Measurements from ENCODE around the gene TNXB. TPM values are rescaled to one million over a fixed set of nuclear protein-coding genes. Genes with fewer than 3 reads are reported as not detected.
"Not testable (repeated sequence)": the region's sequence is repeated elsewhere in the genome, so short reads cannot be mapped to it uniquely, and the experiment has no call there.

The TNXB gene
- total and polyA plus RNA-seq, 2 donors (not counting 1 experiment from before 2014, with no cell fraction given): 8.1 to 63.9 TPM

- TF ChIP-seq EZH2 (IDR thresholded peaks at IDR 0.05; ENCODE audit: low read length, missing control alignments): no peak
- TF ChIP-seq, protein P1, sequence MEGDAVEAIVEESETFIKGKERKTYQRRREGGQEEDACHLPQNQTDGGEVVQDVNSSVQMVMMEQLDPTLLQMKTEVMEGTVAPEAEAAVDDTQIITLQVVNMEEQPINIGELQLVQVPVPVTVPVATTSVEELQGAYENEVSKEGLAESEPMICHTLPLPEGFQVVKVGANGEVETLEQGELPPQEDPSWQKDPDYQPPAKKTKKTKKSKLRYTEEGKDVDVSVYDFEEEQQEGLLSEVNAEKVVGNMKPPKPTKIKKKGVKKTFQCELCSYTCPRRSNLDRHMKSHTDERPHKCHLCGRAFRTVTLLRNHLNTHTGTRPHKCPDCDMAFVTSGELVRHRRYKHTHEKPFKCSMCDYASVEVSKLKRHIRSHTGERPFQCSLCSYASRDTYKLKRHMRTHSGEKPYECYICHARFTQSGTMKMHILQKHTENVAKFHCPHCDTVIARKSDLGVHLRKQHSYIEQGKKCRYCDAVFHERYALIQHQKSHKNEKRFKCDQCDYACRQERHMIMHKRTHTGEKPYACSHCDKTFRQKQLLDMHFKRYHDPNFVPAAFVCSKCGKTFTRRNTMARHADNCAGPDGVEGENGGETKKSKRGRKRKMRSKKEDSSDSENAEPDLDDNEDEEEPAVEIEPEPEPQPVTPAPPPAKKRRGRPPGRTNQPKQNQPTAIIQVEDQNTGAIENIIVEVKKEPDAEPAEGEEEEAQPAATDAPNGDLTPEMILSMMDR (conservative IDR thresholded peaks at IDR 0.05 in 1 of 2, IDR thresholded peaks at IDR 0.05 in 1 of 2; ENCODE audit: low read depth in 1 of 2, low read length in 2 of 2): no peak
- Histone ChIP-seq H3K4me2 (ENCODE audit: extremely low read depth, insufficient read depth, low read length) (peak overlapping the region; percentile 62), H3K9ac (ENCODE audit: insufficient read depth, low read length) (peak overlapping the region; percentile 32), H4K20me1 (ENCODE audit: control insufficient read depth, extremely low read depth, insufficient read depth, low read length) (no peaks in the 10 kb centered on the region), H3K79me2 (ENCODE audit: control insufficient read depth, insufficient read depth, low read length) (no peaks in the 10 kb centered on the region), H2AFZ (ENCODE audit: low read length) (no peak overlapping the region), H3K9me3 (ENCODE audit: control insufficient read depth, insufficient read depth, low read depth, low read length) (no peaks in the 10 kb centered on the region), H3K4me3 (replicated peaks in 1 of 4; ENCODE audit: control extremely low read depth in 1 of 4, insufficient read depth in 1 of 4, low read depth in 3 of 4, low read length in 4 of 4) (peak overlapping the region in 3 of 4 experiments; percentile 1 to 68 (median 5)), H3K36me3 (ENCODE audit: control insufficient read depth, insufficient read depth, low read length) (no peaks in the 10 kb centered on the region), H3K4me1 (ENCODE audit: control insufficient read depth, extremely low read depth, insufficient read depth, low read length) (peaks cover 30% of the 10 kb centered on the region), H3K27ac (ENCODE audit: insufficient read depth, low read length) (peak overlapping the region; percentile 46), H3K27me3 (ENCODE audit: control insufficient read depth, insufficient read depth, low read length) (peaks cover 7% of the 10 kb centered on the region)
- DNase-seq (ENCODE audit: low read depth in 2 of 2): peak in 1 of 2 donors; percentile 51
Measured at GRCh38 chr6:32107406-32107805, 1.7 kb downstream of the TNXB start.

GRCh38 chr6:32105433-32105832, 3.7 kb downstream of the TNXB start:
- peaks cover 22% of the 10 kb centered on the region for H3K4me1 ChIP-seq (ENCODE audit: control insufficient read depth, extremely low read depth, insufficient read depth, low read length)
- no peaks in the 10 kb centered on the region for H4K20me1 ChIP-seq (ENCODE audit: control insufficient read depth, extremely low read depth, insufficient read depth, low read length)
- H3K4me2 ChIP-seq (ENCODE audit: extremely low read depth, insufficient read depth, low read length): no peak overlapping the region
- no peaks in the 10 kb centered on the region for H3K36me3 ChIP-seq (ENCODE audit: control insufficient read depth, insufficient read depth, low read length)
- DNase-seq (ENCODE audit: low read depth in 2 of 2): no peak
- no peak overlapping the region for H3K27ac ChIP-seq (ENCODE audit: insufficient read depth, low read length)
- no peak overlapping the region for H2AFZ ChIP-seq (ENCODE audit: low read length)
- no peak overlapping the region for H3K9ac ChIP-seq (ENCODE audit: insufficient read depth, low read length)
- no peaks in the 10 kb centered on the region for H3K9me3 ChIP-seq (ENCODE audit: control insufficient read depth, insufficient read depth, low read depth, low read length)
- H3K79me2 ChIP-seq (ENCODE audit: control insufficient read depth, insufficient read depth, low read length): no peaks in the 10 kb centered on the region
- peaks cover 7% of the 10 kb centered on the region for H3K27me3 ChIP-seq (ENCODE audit: control insufficient read depth, insufficient read depth, low read length)
- H3K4me3 ChIP-seq (replicated peaks in 1 of 4; ENCODE audit: control extremely low read depth in 1 of 4, insufficient read depth in 1 of 4, low read depth in 3 of 4, low read length in 4 of 4): no peak overlapping the region
- TF ChIP-seq, protein P1 (conservative IDR thresholded peaks at IDR 0.05 in 1 of 2, IDR thresholded peaks at IDR 0.05 in 1 of 2; ENCODE audit: low read depth in 1 of 2, low read length in 2 of 2): no peak
- TF ChIP-seq EZH2 (IDR thresholded peaks at IDR 0.05; ENCODE audit: low read length, missing control alignments): no peak

DNA sequence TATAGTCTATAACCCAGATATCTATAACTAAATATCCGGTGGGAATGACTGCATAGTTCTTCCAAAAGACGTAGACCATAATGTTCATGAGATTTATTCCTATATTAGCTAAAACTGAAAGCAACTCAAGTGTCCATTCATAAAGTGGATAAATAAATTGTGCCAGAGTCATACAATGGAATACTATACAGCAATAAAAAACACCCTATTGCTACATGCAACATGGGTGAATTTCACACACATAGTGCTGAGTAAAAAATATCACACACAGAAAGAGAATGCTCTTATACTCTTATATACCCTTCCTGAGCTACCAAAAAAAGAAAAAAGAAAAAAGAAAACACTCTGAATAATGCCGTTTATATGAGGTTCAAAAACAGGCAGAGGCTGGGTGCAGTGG, 6.9 kb downstream of the TNXB start:
- no peak overlapping the region for H3K27ac ChIP-seq (ENCODE audit: insufficient read depth, low read length)
- no peak for TF ChIP-seq EZH2 (IDR thresholded peaks at IDR 0.05; ENCODE audit: low read length, missing control alignments)
- TF ChIP-seq, protein P1 (conservative IDR thresholded peaks at IDR 0.05 in 1 of 2, IDR thresholded peaks at IDR 0.05 in 1 of 2; ENCODE audit: low read depth in 1 of 2, low read length in 2 of 2): no peak
- no peaks in the 10 kb centered on the region for H3K9me3 ChIP-seq (ENCODE audit: control insufficient read depth, insufficient read depth, low read depth, low read length)
- DNase-seq (ENCODE audit: low read depth in 2 of 2): no peak
- no peaks in the 10 kb centered on the region for H3K36me3 ChIP-seq (ENCODE audit: control insufficient read depth, insufficient read depth, low read length)
- no peaks in the 10 kb centered on the region for H3K79me2 ChIP-seq (ENCODE audit: control insufficient read depth, insufficient read depth, low read length)
- no peak overlapping the region for H3K4me3 ChIP-seq (replicated peaks in 1 of 4; ENCODE audit: control extremely low read depth in 1 of 4, insufficient read depth in 1 of 4, low read depth in 3 of 4, low read length in 4 of 4)
- no peaks in the 10 kb centered on the region for H3K27me3 ChIP-seq (ENCODE audit: control insufficient read depth, insufficient read depth, low read length)
- H2AFZ ChIP-seq (ENCODE audit: low read length): no peak overlapping the region
- H4K20me1 ChIP-seq (ENCODE audit: control insufficient read depth, extremely low read depth, insufficient read depth, low read length): no peaks in the 10 kb centered on the region
- no peak overlapping the region for H3K9ac ChIP-seq (ENCODE audit: insufficient read depth, low read length)
- H3K4me1 ChIP-seq (ENCODE audit: control insufficient read depth, extremely low read depth, insufficient read depth, low read length): peaks cover 3% of the 10 kb centered on the region
- no peak overlapping the region for H3K4me2 ChIP-seq (ENCODE audit: extremely low read depth, insufficient read depth, low read length)

DNA sequence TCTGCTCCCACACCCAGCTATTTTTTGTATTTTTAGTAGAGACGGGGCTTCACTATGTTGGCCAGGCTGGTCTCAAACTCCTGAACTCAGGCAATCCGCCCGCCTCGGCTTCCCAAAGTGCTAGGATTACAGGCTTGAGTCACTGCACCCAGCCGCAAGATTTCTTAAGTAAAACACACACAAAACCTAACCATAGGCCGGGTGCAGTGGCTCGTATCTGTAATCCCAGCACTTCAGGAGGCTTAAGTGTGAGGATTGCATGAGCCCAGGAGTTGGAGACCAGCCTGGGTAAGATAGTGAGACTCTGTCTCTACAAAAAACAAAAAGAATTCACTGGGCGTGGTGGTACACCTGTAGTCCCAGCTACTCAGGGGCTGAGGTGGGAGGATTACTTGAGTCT, 8.9 kb downstream of the TNXB start:
- not testable (repeated sequence) for H3K79me2 ChIP-seq (ENCODE audit: control insufficient read depth, insufficient read depth, low read length); H3K4me2 ChIP-seq (ENCODE audit: extremely low read depth, insufficient read depth, low read length); H3K9me3 ChIP-seq (ENCODE audit: control insufficient read depth, insufficient read depth, low read depth, low read length); H3K4me1 ChIP-seq (ENCODE audit: control insufficient read depth, extremely low read depth, insufficient read depth, low read length); H3K27me3 ChIP-seq (ENCODE audit: control insufficient read depth, insufficient read depth, low read length); DNase-seq (ENCODE audit: low read depth in 2 of 2); H3K9ac ChIP-seq (ENCODE audit: insufficient read depth, low read length); H3K27ac ChIP-seq (ENCODE audit: insufficient read depth, low read length); H2AFZ ChIP-seq (ENCODE audit: low read length); H4K20me1 ChIP-seq (ENCODE audit: control insufficient read depth, extremely low read depth, insufficient read depth, low read length); H3K36me3 ChIP-seq (ENCODE audit: control insufficient read depth, insufficient read depth, low read length); H3K4me3 ChIP-seq (replicated peaks in 1 of 4; ENCODE audit: control extremely low read depth in 1 of 4, insufficient read depth in 1 of 4, low read depth in 3 of 4, low read length in 4 of 4)
